ENCODE measurements around the gene DHRS12. TPM values are rescaled to one million over a fixed set of nuclear protein-coding genes. Genes with fewer than 3 reads are reported as not detected.

The DHRS12 gene
- total RNA-seq, 1 donor from 2014 or later = 19.8 TPM

GRCh38 chr13:51723529-51723928, 80.4 kb downstream of the DHRS12 start:
- no peak overlapping the region for H3K4me3 Mint-ChIP-seq (ENCODE audit: unreplicated experiment)
- no peak overlapping the region for H3K27ac Mint-ChIP-seq (ENCODE audit: unreplicated experiment)
- TF ChIP-seq CTCF (IDR thresholded peaks at IDR 0.05; ENCODE audit: partially characterized antibody, unreplicated experiment) = no peak
- peaks cover 15% of the 10 kb centered on the region for H3K4me1 Mint-ChIP-seq (ENCODE audit: low read depth, unreplicated experiment)
- H3K36me3 Mint-ChIP-seq (ENCODE audit: unreplicated experiment) = no peaks in the 10 kb centered on the region
- peaks cover 2% of the 10 kb centered on the region for H3K9me3 Mint-ChIP-seq (ENCODE audit: unreplicated experiment)
- no peaks in the 10 kb centered on the region for H3K27me3 Mint-ChIP-seq (ENCODE audit: unreplicated experiment)
- DNase-seq = no peak

- H3K9me3 Mint-ChIP-seq (ENCODE audit: unreplicated experiment) = peaks cover 2% of the 10 kb centered on the region
- no peak for DNase-seq
- H3K36me3 Mint-ChIP-seq (ENCODE audit: unreplicated experiment) = no peaks in the 10 kb centered on the region
- H3K27ac Mint-ChIP-seq (ENCODE audit: unreplicated experiment) = no peak overlapping the region
- H3K27me3 Mint-ChIP-seq (ENCODE audit: unreplicated experiment) = peaks cover 2% of the 10 kb centered on the region
- no peak overlapping the region for H3K4me3 Mint-ChIP-seq (ENCODE audit: unreplicated experiment)
- TF ChIP-seq CTCF (IDR thresholded peaks at IDR 0.05; ENCODE audit: partially characterized antibody, unreplicated experiment) = no peak
- H3K4me1 Mint-ChIP-seq (ENCODE audit: low read depth, unreplicated experiment) = peaks cover 18% of the 10 kb centered on the region
Measured at GRCh38 chr13:51721496-51721895, 82.5 kb downstream of the DHRS12 start.

- Mint-ChIP-seq H3K4me3 (ENCODE audit: unreplicated experiment) (no peak overlapping the region), H3K27me3 (ENCODE audit: unreplicated experiment) (peaks cover 2% of the 10 kb centered on the region), H3K27ac (ENCODE audit: unreplicated experiment) (no peak overlapping the region), H3K36me3 (ENCODE audit: unreplicated experiment) (no peaks in the 10 kb centered on the region), H3K4me1 (ENCODE audit: low read depth, unreplicated experiment) (peaks cover 19% of the 10 kb centered on the region), H3K9me3 (ENCODE audit: unreplicated experiment) (peaks cover 4% of the 10 kb centered on the region)
- no peak for TF ChIP-seq CTCF (IDR thresholded peaks at IDR 0.05; ENCODE audit: partially characterized antibody, unreplicated experiment)
- no peak for DNase-seq
Measured at GRCh38 chr13:51719394-51719793, 84.6 kb downstream of the DHRS12 start.

Other genes starting within 250 kb of the DHRS12 start
- gene WDFY2, start 219.7 kb downstream of the DHRS12 start, total RNA-seq (ENCODE audit: unreplicated experiment) = 43.0 TPM
- 0.59 TPM for gene TMEM272, start 41.0 kb upstream of the DHRS12 start, total RNA-seq (ENCODE audit: unreplicated experiment)
- not detected for gene CCDC70, start 57.8 kb upstream of the DHRS12 start, total RNA-seq (ENCODE audit: unreplicated experiment)
- gene ATP7B, start 207.3 kb upstream of the DHRS12 start, total RNA-seq (ENCODE audit: unreplicated experiment) = 17.4 TPM
- 46.4 TPM for gene ALG11, start 208.2 kb upstream of the DHRS12 start, total RNA-seq (ENCODE audit: unreplicated experiment)
- 19.1 TPM for gene UTP14C, start 220.5 kb upstream of the DHRS12 start, total RNA-seq (ENCODE audit: unreplicated experiment)